Mesodermal cell (in vitro differentiated cells): Measurements from ENCODE around the gene SPATA7.
A peak's percentile ranks its signal among the peaks of the same experiment; 100 is the strongest.
"Not testable (repeated sequence)": the region's sequence is repeated elsewhere in the genome, so short reads cannot be mapped to it uniquely, and the experiment has no call there.

Experiments
- H3K27ac ChIP-seq: 2 replicates; pipeline ENCODE4 v1.7.0; 2013; ENCODE audit warnings: mild to moderate bottlenecking, low read depth, low read length, moderate library complexity; ENCODE audit not compliant: severe bottlenecking
- H3K36me3 ChIP-seq: 2 replicates; pipeline ENCODE4 v1.7.1; 2013; ENCODE audit warnings: mild to moderate bottlenecking, low read length, moderate library complexity; ENCODE audit not compliant: control insufficient read depth, insufficient read depth
- H3K4me1 ChIP-seq: one replicate; pipeline ENCODE4 v1.7.1; 2013; ENCODE audit warnings: mild to moderate bottlenecking, low read length; ENCODE audit not compliant: insufficient read depth, control insufficient read depth, poor library complexity, severe bottlenecking
- H3K4me3 ChIP-seq: 2 replicates; pipeline ENCODE4 v1.7.0; 2013; ENCODE audit warnings: low read length, control low read depth, mild to moderate bottlenecking; ENCODE audit not compliant: insufficient read depth, poor library complexity, severe bottlenecking; ENCODE audit errors: extremely low read depth
- H3K9me3 ChIP-seq: 2 replicates; pipeline ENCODE4 v1.7.1; 2013; ENCODE audit warnings: mild to moderate bottlenecking, low read length, moderate library complexity; ENCODE audit not compliant: control insufficient read depth
- WGBS, 2 experiments: methylation state at CpG; one replicate each; pipeline ENCODE4 v1.1.5; 2013; ENCODE audit warnings: missing lambda C conversion rate in 2 of 2; ENCODE audit not compliant: insufficient coverage in 2 of 2; 5-methylcytosine and 5-hydroxymethylcytosine counted together

The SPATA7 gene

DNA sequence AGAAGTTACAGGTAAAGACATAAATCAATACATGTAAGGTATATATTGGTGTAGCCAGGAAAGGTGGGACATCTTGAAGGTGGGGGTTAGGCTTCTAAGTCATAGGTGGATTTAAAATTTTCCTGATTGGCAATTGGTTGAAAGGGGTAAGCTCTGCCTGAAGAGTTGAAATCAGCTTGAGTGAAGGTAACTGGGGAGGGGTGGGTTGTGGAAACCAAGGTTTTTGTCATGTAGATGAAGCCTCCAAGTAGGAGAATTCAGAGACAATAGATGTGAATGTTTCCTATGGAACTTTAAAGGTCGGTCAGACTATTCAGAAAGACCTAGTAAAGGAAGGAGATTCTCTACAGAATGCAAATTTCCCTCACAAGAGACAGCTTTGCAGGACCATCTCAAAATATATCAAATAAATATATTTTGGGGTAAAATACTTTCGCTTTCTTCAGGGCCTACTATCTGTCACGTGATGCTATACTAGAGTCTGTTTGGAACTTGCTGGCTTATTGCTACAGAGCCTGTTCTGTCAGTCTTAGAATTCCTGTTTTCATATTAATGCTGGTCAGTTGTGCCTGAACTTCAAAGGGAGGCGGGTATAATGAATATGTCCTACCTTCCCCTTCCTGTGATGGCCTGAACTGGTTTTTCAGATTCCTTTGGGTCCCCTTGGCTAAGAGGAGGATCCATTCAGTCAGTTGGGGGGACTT lies 20.6 kb upstream of the SPATA7 start:
- WGBS, 2 experiments = 65% methylated on average over 2 of the region's 4 CpGs; no CpG with 5 or more reads in 1 of the 2 experiments
- no peaks in the 10 kb centered on the region for H3K36me3 ChIP-seq
- H3K27ac ChIP-seq = no peak overlapping the region
- H3K4me3 ChIP-seq = no peak overlapping the region
- no peaks in the 10 kb centered on the region for H3K4me1 ChIP-seq
- no peaks in the 10 kb centered on the region for H3K9me3 ChIP-seq

DNA sequence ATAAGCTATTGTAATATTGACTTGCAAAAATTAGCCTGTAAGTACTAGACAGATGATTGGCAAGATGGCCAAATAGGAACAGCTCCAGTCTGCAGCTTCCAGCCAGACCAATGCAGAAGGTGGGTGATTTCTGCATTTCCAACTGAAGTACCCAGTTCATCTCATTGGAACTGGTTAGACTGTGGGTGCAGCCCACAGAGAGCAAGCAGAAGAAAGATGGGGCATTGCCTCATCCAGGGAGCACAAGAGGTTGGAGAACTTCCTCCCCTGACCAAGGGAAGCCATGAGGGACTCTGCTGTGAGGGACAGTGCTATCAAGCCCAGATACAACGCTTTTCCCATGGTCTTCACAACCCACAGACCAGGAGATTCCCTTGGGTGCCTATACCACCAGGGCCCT lies 16.0 kb upstream of the SPATA7 start:
- H3K27ac ChIP-seq = no peak overlapping the region
- no peaks in the 10 kb centered on the region for H3K9me3 ChIP-seq
- no peaks in the 10 kb centered on the region for H3K4me1 ChIP-seq
- 100% methylated on average over 1 of the region's 1 CpG; no CpG with 5 or more reads in 1 of the 2 experiments for WGBS, 2 experiments
- H3K36me3 ChIP-seq = no peaks in the 10 kb centered on the region
- H3K4me3 ChIP-seq = no peak overlapping the region

DNA sequence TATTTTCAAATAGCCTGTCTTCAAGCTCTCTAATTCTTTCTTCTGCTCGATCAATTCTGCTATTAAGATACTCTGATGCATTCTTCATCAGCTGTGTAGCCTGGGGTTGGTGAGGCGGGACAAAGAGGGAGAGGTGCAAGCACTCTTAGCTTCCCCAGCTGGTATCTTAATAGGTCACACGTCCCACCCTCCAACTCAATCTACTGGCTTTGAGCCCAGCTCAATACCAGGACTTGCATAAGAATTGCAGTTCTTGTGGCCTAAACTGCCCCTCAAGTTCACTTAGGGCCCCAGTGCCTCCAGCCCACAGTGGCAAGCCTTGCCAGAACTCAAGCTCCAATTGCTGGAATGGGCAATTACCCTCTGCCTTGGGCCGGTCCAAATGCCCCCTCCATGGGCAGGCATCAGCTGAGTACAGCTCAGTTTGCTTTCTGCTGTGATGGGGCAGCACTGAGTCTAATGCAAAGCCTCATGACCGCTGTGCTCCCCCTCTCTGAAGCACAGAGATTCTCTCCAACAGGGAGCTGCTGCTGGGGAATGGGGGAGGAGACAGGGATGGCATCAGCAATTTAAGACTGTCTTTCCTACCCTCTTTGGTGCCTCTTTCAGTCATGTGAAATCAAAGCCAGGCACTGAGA lies 5.6 kb upstream of the SPATA7 start:
- WGBS, 2 experiments = 47 to 93% methylated on average over 2 of the region's 5 CpGs
- Histone ChIP-seq H3K27ac (no peak overlapping the region), H3K36me3 (no peaks in the 10 kb centered on the region), H3K9me3 (no peaks in the 10 kb centered on the region), H3K4me1 (no peaks in the 10 kb centered on the region), H3K4me3 (no peak overlapping the region)

DNA sequence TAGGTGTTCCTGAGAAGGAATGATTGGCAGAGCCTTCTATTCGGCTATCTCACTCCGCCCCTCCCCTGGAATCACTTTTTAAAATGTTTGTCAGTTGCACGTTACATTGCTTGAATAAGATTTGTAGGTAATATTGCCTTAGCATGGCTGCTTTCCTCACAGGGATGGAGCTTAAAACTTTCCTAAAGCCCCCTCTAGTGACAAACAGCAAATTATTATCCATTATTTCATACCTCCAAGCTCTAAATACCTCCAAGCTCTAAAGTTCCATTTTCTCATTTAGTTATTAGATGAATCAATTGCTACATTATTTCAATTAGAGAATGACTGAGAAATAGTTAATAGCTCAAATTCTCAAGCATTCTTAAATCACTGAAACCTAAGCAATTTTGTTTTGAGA lies 5.1 kb upstream of the SPATA7 start:
- no peak overlapping the region for H3K4me3 ChIP-seq
- H3K4me1 ChIP-seq = no peaks in the 10 kb centered on the region
- no peaks in the 10 kb centered on the region for H3K9me3 ChIP-seq
- WGBS, 2 experiments = no CpG with 5 or more reads among the region's 3 CpGs
- no peaks in the 10 kb centered on the region for H3K36me3 ChIP-seq
- H3K27ac ChIP-seq = no peak overlapping the region

DNA sequence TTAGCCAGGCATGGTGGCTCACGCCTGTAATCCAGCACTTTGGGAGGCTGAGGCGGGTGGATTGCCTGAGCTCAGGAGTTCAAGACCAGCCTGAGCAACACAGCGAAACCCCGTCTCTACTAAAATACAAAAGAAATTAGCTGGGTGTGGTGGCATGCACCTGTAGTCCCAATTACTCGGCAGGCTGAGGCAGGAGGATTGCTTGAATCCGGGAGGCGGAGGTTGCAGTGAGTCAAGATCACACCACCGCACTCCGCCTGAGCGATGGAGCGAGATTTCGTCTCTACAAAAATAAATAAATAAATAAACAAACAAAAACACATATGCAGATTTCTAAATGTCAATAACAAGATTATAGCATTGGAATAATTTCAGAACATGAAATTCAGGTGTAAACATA lies 3.8 kb upstream of the SPATA7 start:
- H3K4me1 ChIP-seq, H3K36me3 ChIP-seq, H3K27ac ChIP-seq, H3K9me3 ChIP-seq, H3K4me3 ChIP-seq: not testable (repeated sequence)
- 82% methylated on average over 4 of the region's 12 CpGs; no CpG with 5 or more reads in 1 of the 2 experiments for WGBS, 2 experiments

DNA sequence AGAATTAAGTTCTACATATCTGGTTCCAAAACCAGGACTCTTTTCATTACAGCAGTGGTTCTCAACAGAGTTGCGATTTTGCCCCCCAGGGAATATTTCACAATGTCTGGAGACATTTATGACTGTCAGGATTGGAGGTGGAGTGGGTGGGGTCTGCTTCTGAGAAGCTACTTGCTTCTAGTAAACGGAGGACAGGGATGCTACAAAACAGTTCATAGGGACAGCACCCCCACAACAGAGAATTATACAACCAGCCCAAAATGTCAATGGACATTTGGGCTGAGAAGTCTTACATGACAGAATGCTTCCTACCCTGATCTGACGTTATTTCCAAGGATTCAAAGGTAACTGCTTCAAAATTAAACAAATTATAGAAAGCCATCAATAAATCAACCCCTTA lies 739 bp upstream of the SPATA7 start:
- Histone ChIP-seq H3K9me3 (no peaks in the 10 kb centered on the region), H3K36me3 (no peaks in the 10 kb centered on the region), H3K4me1 (no peaks in the 10 kb centered on the region), H3K4me3 (peak overlapping the region; percentile 67), H3K27ac (no peak overlapping the region)
- WGBS, 2 experiments = 100% methylated on average over 1 of the region's 3 CpGs; no CpG with 5 or more reads in 1 of the 2 experiments

DNA sequence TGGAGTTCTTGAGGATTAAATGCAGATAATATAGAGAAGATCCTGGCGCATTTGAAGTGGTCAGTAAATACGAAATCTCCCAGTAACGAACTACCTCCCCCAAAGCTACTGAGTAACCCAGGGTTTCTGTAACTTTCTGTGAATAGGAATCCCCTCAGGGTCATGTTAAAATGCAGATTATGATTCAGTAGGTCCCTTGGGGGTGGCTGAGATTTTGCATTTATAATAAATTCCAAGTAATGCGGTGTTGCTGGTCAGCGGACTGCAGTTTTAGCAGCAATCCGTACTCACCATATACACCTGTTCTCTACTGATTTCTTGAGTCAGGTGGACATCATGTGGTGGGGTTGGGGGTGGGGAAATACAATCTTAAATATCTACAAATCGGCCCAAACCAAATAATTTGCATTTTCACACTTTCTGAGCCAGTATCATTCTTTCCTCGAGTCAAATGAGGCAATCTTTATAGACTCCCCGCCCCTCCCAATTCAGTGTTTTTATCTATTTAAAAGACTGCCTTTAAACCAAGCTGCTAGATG lies 868 bp downstream of the SPATA7 start:
- Histone ChIP-seq H3K4me1 (no peaks in the 10 kb centered on the region), H3K9me3 (no peaks in the 10 kb centered on the region), H3K27ac (peak overlapping the region; percentile 85), H3K4me3 (peak overlapping the region; percentile 67), H3K36me3 (no peaks in the 10 kb centered on the region)
- WGBS, 2 experiments = 80% methylated on average over 2 of the region's 9 CpGs; no CpG with 5 or more reads in 1 of the 2 experiments

DNA sequence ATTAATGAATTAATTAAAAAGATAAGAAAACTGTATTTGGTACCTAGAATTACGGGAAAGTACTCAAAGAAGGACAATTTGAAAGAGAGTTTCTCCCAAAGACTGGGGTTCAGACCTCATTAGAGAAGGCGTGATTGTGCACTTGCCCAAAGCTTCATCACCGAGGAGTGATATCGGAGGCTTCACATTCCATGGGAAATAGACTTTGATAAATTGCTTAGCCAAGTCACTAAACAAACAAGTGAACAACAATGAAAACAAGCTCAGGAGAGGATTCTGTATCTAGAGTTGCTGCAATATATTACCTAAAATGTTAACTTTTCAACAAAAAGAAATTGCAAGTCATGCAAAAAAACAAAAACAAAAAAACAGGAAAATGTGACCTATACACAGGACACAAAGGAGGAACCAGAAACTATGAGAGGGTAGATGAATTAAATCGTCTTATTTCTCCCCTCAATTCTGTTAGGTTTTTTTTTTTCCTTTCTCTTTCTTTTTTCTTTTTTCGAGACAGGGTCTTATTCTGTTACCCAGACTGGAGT lies 3.4 kb downstream of the SPATA7 start:
- Histone ChIP-seq H3K27ac (no peak overlapping the region), H3K9me3 (no peaks in the 10 kb centered on the region), H3K36me3 (no peaks in the 10 kb centered on the region), H3K4me3 (no peak overlapping the region), H3K4me1 (no peaks in the 10 kb centered on the region)
- WGBS, 2 experiments = 92 to 100% methylated on average over 1 to 2 of the region's 6 CpGs

DNA sequence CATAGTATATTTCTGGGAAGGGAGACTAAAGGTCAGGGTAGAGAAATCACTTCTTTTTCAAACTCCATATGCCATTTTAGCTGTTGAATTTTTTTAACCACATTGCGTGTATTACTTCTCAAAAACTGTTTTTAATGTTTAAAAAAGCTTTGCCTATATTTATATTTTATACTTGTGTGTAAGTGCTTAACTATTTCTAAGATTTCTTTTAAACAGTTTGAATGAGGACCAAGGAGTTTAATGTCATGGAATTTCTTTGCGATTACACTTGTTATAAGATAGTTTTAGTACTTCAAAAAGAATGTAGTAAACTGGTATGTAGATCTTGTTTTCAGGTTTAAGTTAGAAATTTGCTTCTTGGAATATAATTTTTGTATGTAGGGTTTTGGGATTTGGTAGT lies 7.2 kb downstream of the SPATA7 start:
- WGBS, 2 experiments = 80 to 100% methylated on average over 1 of the region's 2 CpGs
- peaks cover 14% of the 10 kb centered on the region for H3K36me3 ChIP-seq
- H3K4me1 ChIP-seq = no peaks in the 10 kb centered on the region
- no peaks in the 10 kb centered on the region for H3K9me3 ChIP-seq
- H3K4me3 ChIP-seq = no peak overlapping the region
- no peak overlapping the region for H3K27ac ChIP-seq

DNA sequence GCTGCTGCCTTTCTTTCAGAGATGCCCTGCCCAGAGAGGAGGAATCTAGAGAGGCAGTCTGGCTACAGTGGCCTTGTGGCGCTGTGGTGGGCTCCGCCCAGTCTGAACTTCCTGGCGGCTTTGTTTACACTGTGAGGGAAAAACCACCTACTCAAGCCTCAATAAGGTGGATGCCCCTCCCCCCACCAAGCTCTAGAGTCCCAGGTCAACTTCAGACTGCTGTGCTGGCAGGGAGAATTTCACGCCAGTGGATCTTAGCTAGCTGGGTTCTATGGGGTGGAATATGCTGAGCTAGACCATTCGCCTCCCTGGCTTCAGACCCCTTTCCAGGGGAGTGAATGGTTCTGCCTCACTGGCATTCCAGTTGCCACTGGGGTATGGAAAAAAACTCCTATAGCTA lies 25.6 kb downstream of the SPATA7 start:
- Histone ChIP-seq H3K36me3 (peaks cover 3% of the 10 kb centered on the region), H3K4me3 (no peak overlapping the region), H3K27ac (no peak overlapping the region), H3K4me1 (no peaks in the 10 kb centered on the region), H3K9me3 (no peaks in the 10 kb centered on the region)
- 96 to 100% methylated on average over 4 of the region's 5 CpGs for WGBS, 2 experiments

DNA sequence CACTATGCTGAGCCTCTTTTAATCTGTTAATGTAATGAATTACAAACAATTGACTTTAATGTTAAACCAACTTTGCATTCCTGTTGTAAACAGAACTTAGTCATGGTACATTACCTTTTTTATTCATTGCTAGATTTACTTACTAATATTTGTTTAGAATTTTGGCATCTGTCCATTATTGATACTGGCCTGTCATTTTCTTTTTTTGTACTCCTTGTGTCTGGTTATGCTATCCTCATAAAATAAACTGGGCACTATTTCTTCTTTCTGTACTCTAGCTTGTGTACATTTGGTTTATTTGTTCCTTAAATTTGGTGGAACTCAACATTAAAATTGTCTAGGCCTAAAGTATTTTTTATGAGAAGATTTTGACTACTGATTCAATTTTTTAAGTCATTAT lies 32.1 kb downstream of the SPATA7 start:
- no peak overlapping the region for H3K27ac ChIP-seq
- no peaks in the 10 kb centered on the region for H3K9me3 ChIP-seq
- H3K4me1 ChIP-seq = no peaks in the 10 kb centered on the region
- H3K4me3 ChIP-seq = no peak overlapping the region
- H3K36me3 ChIP-seq = no peaks in the 10 kb centered on the region
